HFF-Myc (cell line): Measurements from ENCODE around the gene NECAP2.
"Not testable (repeated sequence)": the region's sequence is repeated elsewhere in the genome, so short reads cannot be mapped to it uniquely, and the experiment has no call there.

Experiments used
- DNase-seq: peaks from one replicate; pipeline ENCODE4 v3.0.0-alpha.2; 2011; ENCODE audit warnings: low read depth; ENCODE audit errors: extremely low read depth
- H3K4me3 ChIP-seq: replicated peaks from 2 replicates; pipeline ENCODE4 v1.5.1; 2011; ENCODE audit warnings: low read depth, mild to moderate bottlenecking, control low read depth, low read length
- TF ChIP-seq, protein P1 (sequence below): IDR thresholded peaks from 2 replicates; pipeline ENCODE4 v1.5.1; 2012; ENCODE audit warnings: mild to moderate bottlenecking, low read depth, low read length, control low read depth; ENCODE audit errors: missing control alignments

Gene NECAP2

DNA sequence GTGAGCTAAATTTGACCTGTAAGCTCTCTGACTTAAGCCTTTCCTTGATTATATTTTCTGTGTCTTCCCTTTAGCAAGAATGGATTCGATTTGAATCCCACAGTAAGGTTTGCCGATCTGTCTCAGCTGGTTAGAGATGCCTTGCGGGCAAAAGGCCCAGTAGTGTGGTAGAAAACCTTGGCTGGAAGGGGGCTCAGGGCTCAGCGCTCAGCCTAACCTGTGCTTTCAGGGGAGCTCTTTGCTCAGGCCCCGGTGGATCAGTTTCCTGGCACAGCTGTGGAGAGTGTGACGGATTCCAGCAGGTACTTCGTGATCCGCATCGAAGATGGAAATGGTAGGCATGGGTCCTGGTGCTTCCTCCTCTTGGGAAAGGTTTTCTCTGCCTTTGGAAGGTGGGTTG is 7.1 kb downstream of the NECAP2 start:
- H3K4me3 ChIP-seq = no peak overlapping the region
- DNase-seq = no peak
- TF ChIP-seq, protein P1, sequence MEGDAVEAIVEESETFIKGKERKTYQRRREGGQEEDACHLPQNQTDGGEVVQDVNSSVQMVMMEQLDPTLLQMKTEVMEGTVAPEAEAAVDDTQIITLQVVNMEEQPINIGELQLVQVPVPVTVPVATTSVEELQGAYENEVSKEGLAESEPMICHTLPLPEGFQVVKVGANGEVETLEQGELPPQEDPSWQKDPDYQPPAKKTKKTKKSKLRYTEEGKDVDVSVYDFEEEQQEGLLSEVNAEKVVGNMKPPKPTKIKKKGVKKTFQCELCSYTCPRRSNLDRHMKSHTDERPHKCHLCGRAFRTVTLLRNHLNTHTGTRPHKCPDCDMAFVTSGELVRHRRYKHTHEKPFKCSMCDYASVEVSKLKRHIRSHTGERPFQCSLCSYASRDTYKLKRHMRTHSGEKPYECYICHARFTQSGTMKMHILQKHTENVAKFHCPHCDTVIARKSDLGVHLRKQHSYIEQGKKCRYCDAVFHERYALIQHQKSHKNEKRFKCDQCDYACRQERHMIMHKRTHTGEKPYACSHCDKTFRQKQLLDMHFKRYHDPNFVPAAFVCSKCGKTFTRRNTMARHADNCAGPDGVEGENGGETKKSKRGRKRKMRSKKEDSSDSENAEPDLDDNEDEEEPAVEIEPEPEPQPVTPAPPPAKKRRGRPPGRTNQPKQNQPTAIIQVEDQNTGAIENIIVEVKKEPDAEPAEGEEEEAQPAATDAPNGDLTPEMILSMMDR = no peak

GRCh38 chr1:16449065-16449464 is 8.5 kb downstream of the NECAP2 start:
- DNase-seq = no peak
- TF ChIP-seq, protein P1 = no peak
- H3K4me3 ChIP-seq = no peak overlapping the region

GRCh38 chr1:16449666-16450065 is 9.1 kb downstream of the NECAP2 start:
- DNase-seq = no peak
- TF ChIP-seq, protein P1 = no peak
- no peak overlapping the region for H3K4me3 ChIP-seq

GRCh38 chr1:16450863-16451481 is 10.4 kb downstream of the NECAP2 start:
- no peak for DNase-seq
- H3K4me3 ChIP-seq = no peak overlapping the region
- TF ChIP-seq, protein P1 = no peak

GRCh38 chr1:16451841-16452528 is 11.5 kb downstream of the NECAP2 start:
- no peak overlapping the region for H3K4me3 ChIP-seq
- DNase-seq = no peak
- TF ChIP-seq, protein P1 = no peak

DNA sequence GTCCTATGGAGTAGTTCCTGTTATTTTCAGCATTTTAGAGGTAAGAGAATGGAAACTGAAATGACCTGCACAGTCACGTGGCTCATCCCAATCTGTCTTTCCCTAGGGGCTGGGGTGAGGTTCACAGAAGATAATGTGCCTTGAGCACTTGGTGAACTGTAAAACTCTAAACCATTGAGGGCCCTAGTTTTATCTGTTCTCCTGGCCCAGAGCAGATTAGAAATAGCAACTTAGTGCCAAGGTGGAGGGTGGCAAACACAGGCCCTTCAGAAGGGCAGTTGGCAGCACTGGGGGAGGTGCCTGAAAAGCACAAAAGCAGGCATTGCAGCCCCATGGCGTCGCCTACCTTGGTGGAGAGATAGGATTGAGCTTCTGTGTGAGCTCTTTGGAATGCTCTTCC is 14.4 kb downstream of the NECAP2 start:
- not testable (repeated sequence) for DNase-seq, H3K4me3 ChIP-seq

- DNase-seq = not testable (repeated sequence)
Observed at GRCh38 chr1:16456151-16456550, 15.6 kb downstream of the NECAP2 start.

GRCh38 chr1:16458831-16459230 is 18.3 kb downstream of the NECAP2 start:
- TF ChIP-seq, protein P1 = no peak
- H3K4me3 ChIP-seq = no peak overlapping the region
- DNase-seq = no peak

More at GRCh38 chr1:16456151-16456550, 15.6 kb downstream of the NECAP2 start:
- H3K4me3 ChIP-seq = not testable (repeated sequence)
